Ishikawa (cell line): ENCODE data around the gene RPL10A.
A peak's percentile ranks its signal among the peaks of the same experiment; 100 is the strongest.

Source experiments
- CEBPB ChIP-seq: IDR thresholded peaks from 2 replicates; pipeline ENCODE4 v1.6.1; 2012
- CREB1 ChIP-seq: IDR thresholded peaks from 2 replicates; pipeline ENCODE4 v1.6.1; 2012; ENCODE audit warnings: low read depth
- EGR1 ChIP-seq: IDR thresholded peaks from 2 replicates; pipeline ENCODE4 v1.6.1; 2012
- EP300 ChIP-seq: IDR thresholded peaks from 2 replicates; pipeline ENCODE4 v1.6.1; 2012; ENCODE audit warnings: borderline replicate concordance
- FOXM1 ChIP-seq: IDR thresholded peaks from 2 replicates; pipeline ENCODE4 v1.6.1; 2012; ENCODE audit warnings: low read depth, borderline replicate concordance
- MAX ChIP-seq: IDR thresholded peaks from 2 replicates; pipeline ENCODE4 v1.6.1; 2012
- NFIC ChIP-seq: IDR thresholded peaks from 2 replicates; pipeline ENCODE4 v1.6.1; 2012
- RAD21 ChIP-seq: IDR thresholded peaks from 2 replicates; pipeline ENCODE4 v1.6.1; 2012; ENCODE audit warnings: low read depth
- TAF1 ChIP-seq: IDR thresholded peaks from 2 replicates; pipeline ENCODE4 v1.6.1; 2012; ENCODE audit warnings: low read depth, mild to moderate bottlenecking
- TCF12 ChIP-seq: IDR thresholded peaks from 2 replicates; pipeline ENCODE4 v1.6.1; 2012; ENCODE audit warnings: low read depth
- TEAD4 ChIP-seq: IDR thresholded peaks from 2 replicates; pipeline ENCODE4 v1.6.1; 2012
- USF1 ChIP-seq: IDR thresholded peaks from 2 replicates; pipeline ENCODE4 v1.6.1; 2012
- YY1 ChIP-seq: IDR thresholded peaks from 2 replicates; pipeline ENCODE4 v1.6.1; 2012; ENCODE audit warnings: low read depth
- ZBTB7A ChIP-seq: IDR thresholded peaks from 2 replicates; pipeline ENCODE4 v1.6.1; 2012; ENCODE audit warnings: low read depth
- TF ChIP-seq, protein P1 (sequence below): IDR thresholded peaks from 2 replicates; pipeline ENCODE4 v1.6.1; 2012; ENCODE audit warnings: low read depth, mild to moderate bottlenecking

Gene RPL10A

DNA sequence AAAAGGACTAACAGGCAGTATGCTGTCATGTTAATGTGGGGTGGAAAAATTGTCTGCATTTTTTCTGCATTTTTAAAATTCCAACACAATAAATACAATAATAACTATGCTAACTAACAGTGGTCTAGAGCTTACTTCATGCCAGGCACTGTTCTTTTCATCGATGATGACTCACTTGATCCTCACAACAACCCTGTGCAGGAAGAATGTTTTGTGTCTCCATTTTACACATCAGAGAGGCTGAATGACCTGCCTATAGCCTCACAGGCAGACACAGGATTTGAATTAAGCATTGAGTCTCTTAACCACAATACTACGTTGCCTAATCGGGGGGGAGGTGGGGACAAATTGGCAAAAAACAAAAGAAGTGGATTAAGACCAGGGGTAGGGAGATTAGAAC is 42.9 kb upstream of the RPL10A start:
- TF ChIP-seq TEAD4 (peak; percentile 84), RAD21 (no peak)

DNA sequence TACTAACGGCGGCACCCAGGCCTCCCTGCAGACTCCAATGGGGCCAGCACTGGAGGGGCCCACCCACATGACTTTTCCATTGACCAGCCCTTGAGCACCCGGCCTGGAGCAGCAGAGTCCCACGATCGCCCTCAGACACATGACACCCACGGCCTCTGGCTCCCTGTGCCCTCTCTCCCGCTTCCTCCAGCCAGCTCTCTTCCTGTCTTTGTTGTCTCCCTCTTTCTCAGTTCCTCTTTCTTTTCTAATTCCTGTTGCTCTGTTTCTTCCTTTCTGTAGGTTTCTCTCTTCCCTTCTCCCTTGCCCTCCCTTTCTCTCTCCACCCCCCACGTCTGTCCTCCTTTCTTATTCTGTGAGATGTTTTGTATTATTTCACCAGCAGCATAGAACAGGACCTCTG is 42.1 kb upstream of the RPL10A start:
- TF ChIP-seq MAX: no peak
- no peak for TF ChIP-seq TCF12
- TF ChIP-seq EGR1: no peak
- TF ChIP-seq NFIC: no peak
- TF ChIP-seq TAF1: no peak
- TF ChIP-seq, protein P1, sequence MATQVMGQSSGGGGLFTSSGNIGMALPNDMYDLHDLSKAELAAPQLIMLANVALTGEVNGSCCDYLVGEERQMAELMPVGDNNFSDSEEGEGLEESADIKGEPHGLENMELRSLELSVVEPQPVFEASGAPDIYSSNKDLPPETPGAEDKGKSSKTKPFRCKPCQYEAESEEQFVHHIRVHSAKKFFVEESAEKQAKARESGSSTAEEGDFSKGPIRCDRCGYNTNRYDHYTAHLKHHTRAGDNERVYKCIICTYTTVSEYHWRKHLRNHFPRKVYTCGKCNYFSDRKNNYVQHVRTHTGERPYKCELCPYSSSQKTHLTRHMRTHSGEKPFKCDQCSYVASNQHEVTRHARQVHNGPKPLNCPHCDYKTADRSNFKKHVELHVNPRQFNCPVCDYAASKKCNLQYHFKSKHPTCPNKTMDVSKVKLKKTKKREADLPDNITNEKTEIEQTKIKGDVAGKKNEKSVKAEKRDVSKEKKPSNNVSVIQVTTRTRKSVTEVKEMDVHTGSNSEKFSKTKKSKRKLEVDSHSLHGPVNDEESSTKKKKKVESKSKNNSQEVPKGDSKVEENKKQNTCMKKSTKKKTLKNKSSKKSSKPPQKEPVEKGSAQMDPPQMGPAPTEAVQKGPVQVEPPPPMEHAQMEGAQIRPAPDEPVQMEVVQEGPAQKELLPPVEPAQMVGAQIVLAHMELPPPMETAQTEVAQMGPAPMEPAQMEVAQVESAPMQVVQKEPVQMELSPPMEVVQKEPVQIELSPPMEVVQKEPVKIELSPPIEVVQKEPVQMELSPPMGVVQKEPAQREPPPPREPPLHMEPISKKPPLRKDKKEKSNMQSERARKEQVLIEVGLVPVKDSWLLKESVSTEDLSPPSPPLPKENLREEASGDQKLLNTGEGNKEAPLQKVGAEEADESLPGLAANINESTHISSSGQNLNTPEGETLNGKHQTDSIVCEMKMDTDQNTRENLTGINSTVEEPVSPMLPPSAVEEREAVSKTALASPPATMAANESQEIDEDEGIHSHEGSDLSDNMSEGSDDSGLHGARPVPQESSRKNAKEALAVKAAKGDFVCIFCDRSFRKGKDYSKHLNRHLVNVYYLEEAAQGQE: no peak
- TF ChIP-seq ZBTB7A: no peak
- TF ChIP-seq CREB1: no peak
- TF ChIP-seq EP300: no peak
- no peak for TF ChIP-seq YY1
- TF ChIP-seq USF1: no peak
- TF ChIP-seq RAD21: no peak
- no peak for TF ChIP-seq FOXM1
- no peak for TF ChIP-seq CEBPB
- TF ChIP-seq TEAD4: no peak

DNA sequence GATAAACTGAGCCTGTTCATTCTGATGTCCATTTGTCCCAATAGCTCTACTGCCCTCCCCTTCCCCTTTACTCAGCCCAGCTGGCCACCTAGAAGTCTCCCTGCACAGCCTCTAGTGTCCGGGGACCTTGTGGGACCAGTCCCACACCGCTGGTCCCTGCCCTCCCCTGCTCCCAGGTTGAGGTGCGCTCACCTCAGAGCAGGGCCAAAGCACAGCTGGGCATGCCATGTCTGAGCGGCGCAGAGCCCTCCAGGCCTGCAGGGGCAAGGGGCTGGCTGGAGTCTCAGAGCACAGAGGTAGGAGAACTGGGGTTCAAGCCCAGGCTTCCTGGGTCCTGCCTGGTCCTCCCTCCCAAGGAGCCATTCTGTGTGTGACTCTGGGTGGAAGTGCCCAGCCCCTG is 40.8 kb upstream of the RPL10A start:
- TF ChIP-seq FOXM1 (no peak), YY1 (no peak), CREB1 (no peak), MAX (no peak), TAF1 (no peak), NFIC (no peak), EP300 (no peak), TEAD4 (no peak), RAD21 (no peak), USF1 (no peak), ZBTB7A (no peak), EGR1 (no peak), CEBPB (no peak), TCF12 (no peak)
- TF ChIP-seq, protein P1: no peak

DNA sequence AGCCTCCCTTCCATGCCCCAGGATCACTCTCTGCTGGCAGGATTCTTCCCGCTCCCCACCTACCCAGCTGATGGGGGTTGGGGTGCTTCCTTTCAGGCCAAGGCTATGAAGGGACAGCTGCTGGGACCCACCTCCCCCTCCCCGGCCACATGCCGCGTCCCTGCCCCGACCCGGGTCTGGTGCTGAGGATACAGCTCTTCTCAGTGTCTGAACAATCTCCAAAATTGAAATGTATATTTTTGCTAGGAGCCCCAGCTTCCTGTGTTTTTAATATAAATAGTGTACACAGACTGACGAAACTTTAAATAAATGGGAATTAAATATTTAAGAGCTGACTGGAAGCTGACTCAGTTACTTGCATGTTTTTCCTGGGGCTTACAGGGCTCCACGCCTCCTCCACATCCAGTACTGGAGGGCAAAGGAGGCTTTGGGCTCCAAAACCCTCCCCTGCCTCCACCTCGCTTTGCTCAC is 40.3 kb upstream of the RPL10A start:
- no peak for TF ChIP-seq NFIC
- TF ChIP-seq EGR1: no peak
- no peak for TF ChIP-seq CEBPB
- no peak for TF ChIP-seq EP300
- no peak for TF ChIP-seq CREB1
- no peak for TF ChIP-seq TEAD4
- TF ChIP-seq, protein P1: no peak
- no peak for TF ChIP-seq USF1
- no peak for TF ChIP-seq MAX
- TF ChIP-seq YY1: no peak
- no peak for TF ChIP-seq ZBTB7A
- no peak for TF ChIP-seq RAD21
- no peak for TF ChIP-seq FOXM1
- no peak for TF ChIP-seq TCF12
- no peak for TF ChIP-seq TAF1
